GM13977 (cell line): Measurements from ENCODE around the gene UPF2.

ENCODE experiments used
- DNase-seq: peaks from one replicate; pipeline ENCODE4 v3.0.0; 2012; ENCODE audit warnings: low spot score
- in situ Hi-C: fragments of 300-500 bp; cut with MboI; formaldehyde crosslinking; loops from one replicate; pipeline ENCODE4 v1.12.0; 2022; ENCODE audit warnings: low sequenced_read_pairs, low pct_unique_long_range_greater_than_20kb, mixed read lengths, inconsistent platforms; ENCODE audit not compliant: unreplicated experiment
- TF ChIP-seq, protein P1 (sequence below): IDR thresholded peaks from 2 replicates; pipeline ENCODE4 v1.5.1; 2012; ENCODE audit warnings: mild to moderate bottlenecking, control low read depth; ENCODE audit not compliant: insufficient read depth; ENCODE audit errors: extremely low read depth, missing control alignments

UPF2 gene, protein sequence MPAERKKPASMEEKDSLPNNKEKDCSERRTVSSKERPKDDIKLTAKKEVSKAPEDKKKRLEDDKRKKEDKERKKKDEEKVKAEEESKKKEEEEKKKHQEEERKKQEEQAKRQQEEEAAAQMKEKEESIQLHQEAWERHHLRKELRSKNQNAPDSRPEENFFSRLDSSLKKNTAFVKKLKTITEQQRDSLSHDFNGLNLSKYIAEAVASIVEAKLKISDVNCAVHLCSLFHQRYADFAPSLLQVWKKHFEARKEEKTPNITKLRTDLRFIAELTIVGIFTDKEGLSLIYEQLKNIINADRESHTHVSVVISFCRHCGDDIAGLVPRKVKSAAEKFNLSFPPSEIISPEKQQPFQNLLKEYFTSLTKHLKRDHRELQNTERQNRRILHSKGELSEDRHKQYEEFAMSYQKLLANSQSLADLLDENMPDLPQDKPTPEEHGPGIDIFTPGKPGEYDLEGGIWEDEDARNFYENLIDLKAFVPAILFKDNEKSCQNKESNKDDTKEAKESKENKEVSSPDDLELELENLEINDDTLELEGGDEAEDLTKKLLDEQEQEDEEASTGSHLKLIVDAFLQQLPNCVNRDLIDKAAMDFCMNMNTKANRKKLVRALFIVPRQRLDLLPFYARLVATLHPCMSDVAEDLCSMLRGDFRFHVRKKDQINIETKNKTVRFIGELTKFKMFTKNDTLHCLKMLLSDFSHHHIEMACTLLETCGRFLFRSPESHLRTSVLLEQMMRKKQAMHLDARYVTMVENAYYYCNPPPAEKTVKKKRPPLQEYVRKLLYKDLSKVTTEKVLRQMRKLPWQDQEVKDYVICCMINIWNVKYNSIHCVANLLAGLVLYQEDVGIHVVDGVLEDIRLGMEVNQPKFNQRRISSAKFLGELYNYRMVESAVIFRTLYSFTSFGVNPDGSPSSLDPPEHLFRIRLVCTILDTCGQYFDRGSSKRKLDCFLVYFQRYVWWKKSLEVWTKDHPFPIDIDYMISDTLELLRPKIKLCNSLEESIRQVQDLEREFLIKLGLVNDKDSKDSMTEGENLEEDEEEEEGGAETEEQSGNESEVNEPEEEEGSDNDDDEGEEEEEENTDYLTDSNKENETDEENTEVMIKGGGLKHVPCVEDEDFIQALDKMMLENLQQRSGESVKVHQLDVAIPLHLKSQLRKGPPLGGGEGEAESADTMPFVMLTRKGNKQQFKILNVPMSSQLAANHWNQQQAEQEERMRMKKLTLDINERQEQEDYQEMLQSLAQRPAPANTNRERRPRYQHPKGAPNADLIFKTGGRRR

DNA sequence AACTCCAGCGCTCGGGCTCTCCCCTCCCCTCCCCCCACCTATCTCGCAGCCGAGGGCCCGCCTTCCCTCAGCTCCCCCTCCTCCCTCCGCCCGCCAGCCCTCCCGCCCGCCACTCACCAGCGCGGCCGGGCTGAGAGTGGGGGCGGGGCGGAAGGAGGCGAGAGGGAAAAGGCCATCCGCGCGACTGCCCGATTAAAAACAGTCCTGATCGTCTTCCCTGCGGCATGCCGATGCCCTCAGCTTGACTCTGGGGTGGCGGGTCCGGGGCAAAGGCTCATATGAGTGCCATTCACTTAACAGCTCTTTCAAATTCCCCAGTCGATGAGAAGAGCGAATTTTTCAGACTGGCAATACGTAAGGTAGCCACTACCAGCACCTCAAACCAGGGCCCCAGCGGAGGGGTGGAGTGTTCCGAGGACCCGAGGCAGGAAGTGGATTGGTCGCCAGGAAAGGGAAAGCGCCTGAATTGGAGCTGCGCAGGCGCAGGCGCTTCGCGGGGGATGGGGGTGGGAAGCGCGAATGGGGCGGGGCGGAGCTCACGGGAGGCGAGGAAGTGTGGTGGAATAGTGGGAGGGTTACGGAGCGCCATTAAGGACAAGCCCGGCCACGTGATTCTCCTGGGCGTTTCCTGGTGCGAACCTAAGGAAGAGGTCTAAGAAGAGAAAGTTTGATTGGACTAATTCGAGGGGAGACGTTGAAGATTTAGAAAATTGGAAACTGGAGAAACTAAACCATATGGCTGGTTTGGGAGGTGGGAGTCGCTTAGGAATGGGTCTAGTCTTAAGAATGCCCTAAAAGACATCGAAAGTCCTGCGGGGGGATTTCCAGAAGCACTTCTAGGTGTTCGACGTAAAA lies at the start of gene UPF2:
Gene UPF2, minus strand, starts transcription at position 13 of the 855 bp plus-strand sequence. CDS start 7,386 bp downstream, outside the sequence.
- TF ChIP-seq, protein P1, sequence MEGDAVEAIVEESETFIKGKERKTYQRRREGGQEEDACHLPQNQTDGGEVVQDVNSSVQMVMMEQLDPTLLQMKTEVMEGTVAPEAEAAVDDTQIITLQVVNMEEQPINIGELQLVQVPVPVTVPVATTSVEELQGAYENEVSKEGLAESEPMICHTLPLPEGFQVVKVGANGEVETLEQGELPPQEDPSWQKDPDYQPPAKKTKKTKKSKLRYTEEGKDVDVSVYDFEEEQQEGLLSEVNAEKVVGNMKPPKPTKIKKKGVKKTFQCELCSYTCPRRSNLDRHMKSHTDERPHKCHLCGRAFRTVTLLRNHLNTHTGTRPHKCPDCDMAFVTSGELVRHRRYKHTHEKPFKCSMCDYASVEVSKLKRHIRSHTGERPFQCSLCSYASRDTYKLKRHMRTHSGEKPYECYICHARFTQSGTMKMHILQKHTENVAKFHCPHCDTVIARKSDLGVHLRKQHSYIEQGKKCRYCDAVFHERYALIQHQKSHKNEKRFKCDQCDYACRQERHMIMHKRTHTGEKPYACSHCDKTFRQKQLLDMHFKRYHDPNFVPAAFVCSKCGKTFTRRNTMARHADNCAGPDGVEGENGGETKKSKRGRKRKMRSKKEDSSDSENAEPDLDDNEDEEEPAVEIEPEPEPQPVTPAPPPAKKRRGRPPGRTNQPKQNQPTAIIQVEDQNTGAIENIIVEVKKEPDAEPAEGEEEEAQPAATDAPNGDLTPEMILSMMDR: no peak
- peak; percentile 97 for DNase-seq
- in situ Hi-C loops: no loop called here

DNA sequence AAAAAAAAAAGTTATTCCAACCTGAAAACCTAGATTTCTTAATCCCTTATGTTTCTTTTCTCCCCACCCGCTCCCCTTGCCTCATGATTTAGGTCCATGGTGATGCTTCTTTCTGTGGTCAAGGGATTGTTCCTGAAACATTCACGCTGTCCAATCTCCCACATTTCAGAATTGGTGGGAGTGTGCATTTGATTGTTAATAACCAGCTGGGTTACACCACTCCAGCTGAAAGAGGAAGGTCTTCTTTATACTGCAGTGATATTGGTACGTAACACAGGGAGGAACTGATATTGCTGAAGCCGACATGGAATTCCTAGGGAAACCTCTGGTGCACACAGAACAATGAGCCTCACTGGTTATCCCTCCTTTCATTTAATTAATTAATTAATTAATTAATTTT lies 48.8 kb upstream of the UPF2 start:
- in situ Hi-C loops: no loop called here
- no peak for DNase-seq
- TF ChIP-seq, protein P1: no peak

DNA sequence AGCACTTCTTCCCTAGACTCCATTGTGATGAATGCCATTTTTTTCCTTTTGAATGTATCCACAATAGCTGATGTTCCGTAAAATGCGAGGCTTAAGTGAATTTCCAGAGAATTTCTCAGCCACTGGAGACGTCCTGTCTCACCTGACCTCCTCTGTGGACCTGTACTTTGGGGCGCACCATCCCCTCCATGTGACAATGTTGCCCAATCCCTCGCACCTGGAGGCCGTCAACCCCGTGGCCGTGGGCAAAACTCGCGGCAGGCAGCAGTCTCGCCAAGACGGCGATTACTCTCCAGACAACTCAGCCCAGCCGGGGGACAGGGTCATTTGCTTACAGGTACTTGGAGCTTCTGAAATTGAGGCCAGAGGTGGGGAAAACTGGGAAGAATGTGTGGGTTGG lies 46.3 kb upstream of the UPF2 start:
- DNase-seq: no peak
- TF ChIP-seq, protein P1: no peak
- in situ Hi-C loops: no loop called here

DNA sequence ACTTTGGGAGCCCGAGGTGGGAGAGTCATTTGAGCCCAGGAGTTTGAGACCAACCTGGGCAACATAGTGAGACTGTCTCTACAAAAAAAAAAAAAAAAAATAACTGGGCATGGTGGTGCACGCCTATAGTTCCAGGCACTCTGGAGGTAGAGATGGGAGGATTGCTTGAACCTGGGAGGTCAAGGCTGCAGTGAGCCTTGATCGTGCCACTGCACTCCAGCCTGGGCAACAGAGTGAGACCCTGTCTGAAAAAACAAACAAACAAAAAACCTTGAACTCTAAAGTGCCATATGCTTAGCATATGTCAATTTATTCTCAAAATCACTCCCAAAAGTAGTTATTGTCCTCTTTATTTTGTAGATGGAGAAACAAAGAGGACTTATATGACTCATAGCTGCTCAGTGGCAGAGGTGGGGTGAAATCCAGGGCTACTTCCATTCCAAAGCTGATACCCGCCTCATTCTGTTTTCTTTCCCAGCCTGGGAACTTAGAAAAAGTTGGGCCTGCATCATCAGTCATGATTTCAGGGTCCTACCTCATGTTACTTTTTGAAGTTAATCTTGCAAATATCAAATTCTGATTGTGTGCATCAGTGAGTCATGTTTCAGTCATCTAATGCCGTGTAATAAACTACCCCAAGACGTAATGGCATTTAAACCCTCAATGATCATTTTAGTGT lies 39.4 kb upstream of the UPF2 start:
- TF ChIP-seq, protein P1: no peak
- no peak for DNase-seq
- in situ Hi-C loops: no loop called here

DNA sequence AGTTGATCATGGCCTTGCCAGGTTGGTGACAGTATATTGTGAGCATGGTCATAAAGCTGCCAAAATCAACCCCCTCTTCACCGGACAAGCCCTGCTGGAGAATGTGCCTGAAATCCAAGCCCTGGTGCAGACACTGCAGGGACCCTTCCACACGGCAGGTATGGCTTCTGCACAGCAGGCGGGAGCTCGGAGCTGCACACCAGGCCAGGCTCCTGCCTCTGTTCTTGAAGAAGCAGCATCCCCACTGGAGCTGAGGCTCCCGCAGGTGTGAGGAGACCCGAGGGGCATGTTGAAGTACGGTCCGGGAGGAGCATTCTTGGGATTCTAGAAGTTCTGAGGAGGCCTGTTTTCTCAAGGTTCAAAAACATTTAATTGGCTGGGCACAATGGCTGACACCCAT lies 38.9 kb upstream of the UPF2 start:
- in situ Hi-C loops: no loop called here
- no peak for DNase-seq
- TF ChIP-seq, protein P1: no peak
